H1 (cell line): ENCODE data around the gene TM2D1. TPM values are rescaled to one million over a fixed set of nuclear protein-coding genes. Genes with fewer than 3 reads are reported as not detected.

Experiments
- ASH2L ChIP-seq: fragments of 200-600, 300-600 bp; sonication (generic); IDR thresholded peaks from one replicate; pipeline ENCODE4 v1.7.1; 2017; ENCODE audit warnings: low read length
- ATF2 ChIP-seq: IDR thresholded peaks from 2 replicates; pipeline ENCODE4 v1.6.1; 2012; ENCODE audit warnings: low read length, inconsistent platforms
- BACH1 ChIP-seq: IDR thresholded peaks from 2 replicates; pipeline ENCODE4 v1.6.1; 2012; ENCODE audit warnings: low read length, improper control_type of control experiment
- CBX5 ChIP-seq: fragments of 300-800, 300-1000 bp; sonication (generic); IDR thresholded peaks from 2 replicates; pipeline ENCODE4 v1.7.1; 2016; ENCODE audit warnings: antibody characterized with exemption, low read length, low read depth
- CEBPB ChIP-seq: IDR thresholded peaks from 2 replicates; pipeline ENCODE4 v1.6.1; 2012; ENCODE audit warnings: low read depth, low read length
- EGR1 ChIP-seq: IDR thresholded peaks from 2 replicates; pipeline ENCODE4 v1.6.1; 2011; ENCODE audit warnings: low read depth, low read length, borderline replicate concordance
- EZH2 ChIP-seq: fragments of 200-600 bp; sonication (generic); IDR thresholded peaks from 2 replicates; pipeline ENCODE4 v1.7.1; 2012; ENCODE audit warnings: low read depth, mild to moderate bottlenecking, moderate library complexity, low read length, inconsistent platforms; ENCODE audit not compliant: severe bottlenecking
- GABPA ChIP-seq: IDR thresholded peaks from 2 replicates; pipeline ENCODE4 v1.6.1; 2011; ENCODE audit warnings: mild to moderate bottlenecking, low read length, moderate library complexity, borderline replicate concordance; ENCODE audit not compliant: insufficient read depth
- GTF2F1 ChIP-seq: IDR thresholded peaks from 2 replicates; pipeline ENCODE4 v1.6.1; 2012; ENCODE audit warnings: low read depth, low read length, improper control_type of control experiment, borderline replicate concordance
- HDAC2 ChIP-seq, 2 experiments: fragments of 300-600 bp in 1 of 2; sonication (generic) in 1 of 2; IDR thresholded peaks; 2 replicates each; pipeline ENCODE4 v1.6.1; 2011 to 2012; ENCODE audit warnings: low read depth in 2 of 2, low read length in 2 of 2, mild to moderate bottlenecking in 2 of 2, moderate library complexity in 2 of 2, borderline replicate concordance in 1 of 2, inconsistent platforms in 1 of 2
- JUND ChIP-seq: IDR thresholded peaks from 2 replicates; pipeline ENCODE4 v1.6.1; 2011; ENCODE audit warnings: mild to moderate bottlenecking, improper control_type of control experiment, low read length
- KDM1A ChIP-seq: fragments of 200-600, 300-600 bp; sonication (generic); IDR thresholded peaks from 2 replicates; pipeline ENCODE4 v1.7.1; 2016; ENCODE audit warnings: mild to moderate bottlenecking, low read length, borderline replicate concordance
- KDM4A ChIP-seq: IDR thresholded peaks from one replicate; pipeline ENCODE4 v1.7.1; 2012; ENCODE audit warnings: low read depth, mild to moderate bottlenecking, moderate library complexity, low read length, inconsistent platforms; ENCODE audit not compliant: severe bottlenecking
- MAX ChIP-seq: IDR thresholded peaks from 2 replicates; pipeline ENCODE4 v1.6.1; 2012; ENCODE audit warnings: inconsistent platforms
- RBBP5 ChIP-seq: IDR thresholded peaks from 2 replicates; pipeline ENCODE4 v1.7.1; 2012; ENCODE audit warnings: low read depth, mild to moderate bottlenecking, inconsistent platforms, low read length, moderate library complexity, borderline replicate concordance
- RFX5 ChIP-seq: IDR thresholded peaks from 2 replicates; pipeline ENCODE4 v1.6.1; 2011; ENCODE audit warnings: low read depth, low read length, improper control_type of control experiment, borderline replicate concordance
- SP1 ChIP-seq: IDR thresholded peaks from 2 replicates; pipeline ENCODE4 v1.6.1; 2011; ENCODE audit warnings: low read depth, low read length
- SP4 ChIP-seq: IDR thresholded peaks from 2 replicates; pipeline ENCODE4 v1.6.1; 2012; ENCODE audit warnings: low read length, inconsistent platforms
- TAF7 ChIP-seq: optimal IDR thresholded peaks from 2 replicates; pipeline ENCODE3; 2011; ENCODE audit warnings: low read depth, mild to moderate bottlenecking, inconsistent platforms, low read length, moderate library complexity, borderline replicate concordance
- TCF12 ChIP-seq: IDR thresholded peaks from 2 replicates; pipeline ENCODE4 v1.6.1; 2011; ENCODE audit warnings: low read depth, mild to moderate bottlenecking, low read length
- YY1 ChIP-seq: IDR thresholded peaks from 2 replicates; pipeline ENCODE4 v1.6.1; 2011; ENCODE audit warnings: low read depth, mild to moderate bottlenecking, low read length
- ZNF274 ChIP-seq: IDR thresholded peaks from 2 replicates; pipeline ENCODE4 v1.7.0; 2012; ENCODE audit warnings: low read length, borderline replicate concordance; ENCODE audit errors: extremely low read depth
- polyA plus RNA-seq, 7 experiments: library from polyadenylated mRNA; depleted of rRNA in 3 of 7; stranded (reverse) in 5 of 7; unstranded in 2 of 7; fragments of >200 nt in 5 of 7; fragments of 200-250 nt in 2 of 7; gene quantifications; 1 replicate in 5 of 7; 2 replicates in 1 of 7; 4 replicates in 1 of 7; pipeline versions ENCODE4 v1.2.1 to v1.2.3, GENCODE V29; 2011 to 2013; ENCODE audit warnings: missing spikeins in 2 of 7, mixed read lengths in 2 of 7
- total RNA-seq: library from RNA; stranded (reverse); fragmentation: NEBNext Ultra II Directional; extraction: Animal tissue kit (Norgen Biotek cat#: 25700); gene quantifications from 2 replicates; pipeline ENCODE4 v1.2.1, GENCODE V29; 2021

Gene TM2D1
- total and polyA plus RNA-seq, 2 of the 8 experiments (the other 6 are each of a cell fraction or from before 2014, with no cell fraction given): 17.7 to 20.5 TPM

GRCh38 chr1:61724813-61725694, at the start of gene TM2D1 (continued):
- TF ChIP-seq KDM4A (peak; percentile 92), GABPA (peak; percentile 92), KDM1A (0 out of 2 replicates have a peak, but pooled peaks have one; percentile 46), YY1 (peak; percentile 99), SP1 (peak; percentile 55; the same call in 1 of the 2 replicates), RFX5 (no peak), MAX (peak; percentile 83), EGR1 (peak; percentile 86), ATF2 (peak; percentile 88; the same call in 1 of the 2 replicates), GTF2F1 (peak; percentile 59; the same call in 1 of the 2 replicates), TCF12 (no peak), EZH2 (no peak), BACH1 (no peak), SP4 (peak; percentile 82; the same call in 1 of the 2 replicates), RBBP5 (peak; percentile 95), TAF7 (peak; percentile 92), ASH2L (peak; percentile 99), CEBPB (no peak), HDAC2 (IDR thresholded peaks at IDR 0.05; ENCODE audit: borderline replicate concordance in 1 of 2, low read depth in 2 of 2, low read length in 2 of 2) (peak in 1 of 2 experiments; percentile 80; a peak in 1 of 4 replicates), JUND (no peak), ZNF274 (no peak), CBX5 (no peak)
